AG04449 (cell line): ENCODE results near the gene IGFBP6.

ENCODE experiments used
- CTCF ChIA-PET: fragments of 350-600 bp; formaldehyde crosslinking; extraction: SDS; loops from one replicate; lab custom pipeline; 2021; ENCODE audit warnings: antibody characterized with exemption; lab: Yijun Ruan, JAX
- POLR2A ChIA-PET: fragments of 400-600, 350-600 bp; formaldehyde crosslinking; extraction: SDS; loops from one replicate; lab custom pipeline; 2020; ENCODE audit warnings: antibody characterized with exemption, inconsistent platforms; lab: Yijun Ruan, JAX
- DNase-seq: peaks from one replicate; pipeline ENCODE4 v3.0.0-alpha.2; 2010; ENCODE audit warnings: low read depth, low spot score
- H3K4me3 ChIP-seq: 2 replicates; pipeline ENCODE4 v1.5.1; 2011; ENCODE audit warnings: low read depth, mild to moderate bottlenecking, control low read depth, low read length
- TF ChIP-seq, protein P1 (sequence below): IDR thresholded peaks from one replicate; pipeline ENCODE4 v1.5.1; 2011; ENCODE audit warnings: mild to moderate bottlenecking, moderate library complexity, low read length, control low read depth, inconsistent platforms; ENCODE audit not compliant: insufficient read depth; ENCODE audit errors: missing control alignments

IGFBP6 gene

DNA sequence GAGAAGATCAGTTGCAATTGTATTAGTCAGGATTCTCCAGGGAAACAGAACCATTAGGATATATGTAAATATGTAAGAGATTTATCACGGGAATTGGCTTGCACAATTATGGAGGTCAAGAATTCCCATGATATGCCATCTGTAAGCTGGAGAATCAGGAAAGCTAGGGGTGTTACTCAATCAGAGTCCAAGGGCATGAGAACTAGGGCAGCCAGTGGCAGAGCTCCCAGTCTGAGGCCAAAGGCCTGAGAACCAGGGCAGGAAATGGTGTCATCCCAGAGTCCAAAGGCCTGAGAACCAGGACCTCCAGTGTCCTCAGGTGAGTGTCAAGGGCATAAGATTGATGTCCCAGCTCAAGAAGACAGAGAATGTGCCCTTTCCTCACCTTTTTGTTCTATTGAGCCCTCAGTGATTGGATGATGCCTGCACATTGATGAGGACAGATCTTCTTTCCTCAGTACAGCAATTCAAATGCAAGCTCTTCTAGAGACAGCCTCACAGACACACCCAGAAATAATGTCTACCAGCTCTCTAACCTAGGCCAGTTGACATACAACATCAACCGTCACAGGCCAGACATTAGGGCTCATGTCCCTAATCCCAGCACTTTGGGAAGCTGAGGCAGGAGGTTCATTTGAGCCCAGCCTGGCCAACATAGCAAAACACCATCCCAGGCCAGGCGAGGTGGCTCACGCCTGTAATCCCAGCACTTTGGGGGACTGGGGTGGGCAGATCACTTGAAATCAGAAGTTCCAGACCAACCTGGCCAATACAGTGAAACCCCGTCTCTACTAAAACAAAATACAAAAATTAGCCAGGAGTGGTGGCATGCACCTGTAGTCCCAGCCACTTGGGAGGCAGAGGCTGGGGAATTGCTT, 48.2 kb downstream of the IGFBP6 start:
- no peak for DNase-seq
- CTCF ChIA-PET = interaction anchor here (0.9 to 1.7 kb wide), 5 partner anchors 12 to 69 kb away, joined by 3 to 14 read pairs (median 3); no protein-coding TSS in a partner anchor
- POLR2A ChIA-PET = no interaction called here
- TF ChIP-seq, protein P1, sequence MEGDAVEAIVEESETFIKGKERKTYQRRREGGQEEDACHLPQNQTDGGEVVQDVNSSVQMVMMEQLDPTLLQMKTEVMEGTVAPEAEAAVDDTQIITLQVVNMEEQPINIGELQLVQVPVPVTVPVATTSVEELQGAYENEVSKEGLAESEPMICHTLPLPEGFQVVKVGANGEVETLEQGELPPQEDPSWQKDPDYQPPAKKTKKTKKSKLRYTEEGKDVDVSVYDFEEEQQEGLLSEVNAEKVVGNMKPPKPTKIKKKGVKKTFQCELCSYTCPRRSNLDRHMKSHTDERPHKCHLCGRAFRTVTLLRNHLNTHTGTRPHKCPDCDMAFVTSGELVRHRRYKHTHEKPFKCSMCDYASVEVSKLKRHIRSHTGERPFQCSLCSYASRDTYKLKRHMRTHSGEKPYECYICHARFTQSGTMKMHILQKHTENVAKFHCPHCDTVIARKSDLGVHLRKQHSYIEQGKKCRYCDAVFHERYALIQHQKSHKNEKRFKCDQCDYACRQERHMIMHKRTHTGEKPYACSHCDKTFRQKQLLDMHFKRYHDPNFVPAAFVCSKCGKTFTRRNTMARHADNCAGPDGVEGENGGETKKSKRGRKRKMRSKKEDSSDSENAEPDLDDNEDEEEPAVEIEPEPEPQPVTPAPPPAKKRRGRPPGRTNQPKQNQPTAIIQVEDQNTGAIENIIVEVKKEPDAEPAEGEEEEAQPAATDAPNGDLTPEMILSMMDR = no peak
- H3K4me3 ChIP-seq = no peak overlapping the region

DNA sequence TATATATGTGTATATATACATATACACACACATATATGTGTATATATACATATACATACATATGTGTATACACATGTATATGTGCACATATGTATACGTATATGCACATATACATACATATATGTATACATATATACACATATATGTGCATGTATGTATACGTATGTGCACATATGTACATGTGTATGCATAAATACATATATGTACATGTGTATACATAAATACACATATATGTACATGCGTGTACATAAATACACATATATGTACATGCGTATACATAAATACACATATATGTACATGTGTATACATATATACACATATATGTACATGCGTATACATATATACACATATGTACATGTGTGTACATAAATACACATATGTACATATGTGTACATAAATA, 49.7 kb downstream of the IGFBP6 start:
- no peak overlapping the region for H3K4me3 ChIP-seq
- ChIA-PET POLR2A (no interaction called here), CTCF (interaction anchor here (2.8 kb wide), 1 partner anchor 13 kb away, joined by 17 read pairs; no protein-coding TSS in a partner anchor)
- DNase-seq = no peak
- TF ChIP-seq, protein P1 = no peak

DNA sequence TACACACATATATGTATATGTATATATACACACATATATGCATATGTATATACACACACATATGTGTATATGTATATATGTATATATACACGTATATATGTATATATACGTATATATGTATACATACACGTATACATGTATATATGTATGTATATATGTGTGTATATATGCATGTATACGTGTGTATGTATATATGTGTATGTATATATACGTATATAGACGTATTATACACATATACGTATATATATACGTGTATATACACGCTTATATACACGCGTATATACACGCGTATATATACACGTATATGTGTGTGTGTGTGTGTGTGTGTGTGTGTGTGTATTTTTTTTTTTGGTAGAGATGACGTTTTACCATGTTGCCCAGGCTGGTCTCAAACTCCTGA, 50.2 kb downstream of the IGFBP6 start:
- H3K4me3 ChIP-seq = no peak overlapping the region
- ChIA-PET CTCF (interaction anchor here (2.8 kb wide), 1 partner anchor 12 kb away, joined by 17 read pairs; no protein-coding TSS in a partner anchor), POLR2A (no interaction called here)
- TF ChIP-seq, protein P1 = no peak
- DNase-seq = no peak

DNA sequence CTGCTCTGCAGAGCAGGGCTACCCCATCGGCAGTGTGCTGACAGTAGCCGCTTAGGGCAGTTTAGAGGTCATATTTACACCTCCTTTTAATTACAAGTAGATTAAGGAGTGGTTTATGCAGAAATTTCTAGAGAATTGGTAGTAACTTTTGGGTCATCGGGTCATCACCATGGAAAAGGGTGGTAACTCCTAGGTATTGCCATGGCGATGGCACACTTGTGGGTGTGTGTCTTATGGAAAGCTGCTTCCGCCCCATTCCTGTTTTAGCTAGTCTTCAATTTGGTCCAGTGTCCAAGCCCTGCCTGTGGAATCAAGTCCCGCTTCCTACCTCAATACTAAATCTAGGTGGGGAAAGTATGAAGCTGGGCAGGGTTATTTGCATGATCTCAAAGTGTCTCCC, 53.6 kb downstream of the IGFBP6 start:
- H3K4me3 ChIP-seq = no peak overlapping the region
- TF ChIP-seq, protein P1 = no peak
- POLR2A ChIA-PET = no interaction called here

More for the DNA sequence above, 53.6 kb downstream of the IGFBP6 start:
- CTCF ChIA-PET = interaction anchor here (0.8 to 1.7 kb wide), 3 partner anchors 9 to 85 kb away, joined by 3 to 16 read pairs (median 5); no protein-coding TSS in a partner anchor
- no peak for DNase-seq
